ENCODE measurements around the gene ANKFN1. TPM values are rescaled to one million over a fixed set of nuclear protein-coding genes. Genes with fewer than 3 reads are reported as not detected.
A peak's percentile ranks its signal among the peaks of the same experiment; 100 is the strongest.

ANKFN1 gene
- total RNA-seq, 1 experiment from 2014 or later: 0.49 TPM

DNA sequence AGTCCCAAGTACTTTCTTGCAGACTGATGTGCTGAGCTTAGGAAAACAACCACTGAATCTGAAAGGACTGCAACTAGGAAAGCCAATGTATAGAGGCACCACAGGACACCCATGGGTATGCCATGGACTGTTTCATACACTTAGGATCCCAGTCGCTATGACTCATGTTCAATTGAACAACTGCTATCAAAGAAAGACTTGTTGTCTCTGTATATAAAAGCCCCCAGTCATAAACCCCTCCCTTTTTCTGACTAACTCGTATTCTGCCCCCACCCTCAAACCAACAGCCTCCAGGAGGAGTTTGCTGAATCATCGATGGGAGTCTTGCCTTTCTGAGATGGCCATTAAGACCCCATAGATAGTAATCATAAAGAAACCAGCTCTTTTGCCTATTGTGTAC is 205.4 kb downstream of the ANKFN1 start:
- no TSS peak for BruUV-seq (replicated peaks)

GRCh38 chr17:56359518-56359917 is 206.2 kb downstream of the ANKFN1 start:
- Mint-ChIP-seq H3K4me3 (ENCODE audit: unreplicated experiment) (no peak overlapping the region), H3K36me3 (ENCODE audit: insufficient read depth, unreplicated experiment) (no peaks in the 10 kb centered on the region), H3K27me3 (ENCODE audit: insufficient read depth, unreplicated experiment) (no peaks in the 10 kb centered on the region), H3K27ac (ENCODE audit: low read depth, unreplicated experiment) (peak overlapping the region; percentile 79), H3K4me1 (ENCODE audit: insufficient read depth, unreplicated experiment) (peaks cover 14% of the 10 kb centered on the region), H3K9me3 (ENCODE audit: unreplicated experiment) (no peaks in the 10 kb centered on the region)
- ChIA-PET CTCF (interaction anchor here (1.0 kb wide), 1 partner anchor 40 kb away, joined by 3 read pairs; no protein-coding TSS in a partner anchor), POLR2A (no interaction called here)
- TF ChIP-seq CTCF (IDR thresholded peaks at IDR 0.05; ENCODE audit: unreplicated experiment): no peak
- BruUV-seq (replicated peaks): no TSS peak
- intact Hi-C loops (cut with micrococcal nuclease): no loop called here
- peak; percentile 19 for DNase-seq (ENCODE audit: unreplicated experiment)

More for the DNA sequence above, 205.4 kb downstream of the ANKFN1 start:
- intact Hi-C loops (cut with micrococcal nuclease): no loop called here
- CTCF ChIA-PET: interaction anchor here (0.6 to 1.0 kb wide), 2 partner anchors 39 to 480 kb away, joined by 3 read pairs; no protein-coding TSS in a partner anchor
- POLR2A ChIA-PET: interaction anchor here (0.8 kb wide), 1 partner anchor 623 kb away, joined by 3 read pairs; no protein-coding TSS in a partner anchor
- no peaks in the 10 kb centered on the region for H3K9me3 Mint-ChIP-seq (ENCODE audit: unreplicated experiment)
- DNase-seq (ENCODE audit: unreplicated experiment): peak; percentile 20
- no peak for TF ChIP-seq CTCF (IDR thresholded peaks at IDR 0.05; ENCODE audit: unreplicated experiment)
- H3K27ac Mint-ChIP-seq (ENCODE audit: low read depth, unreplicated experiment): peak overlapping the region; percentile 79
- no peaks in the 10 kb centered on the region for H3K27me3 Mint-ChIP-seq (ENCODE audit: insufficient read depth, unreplicated experiment)
- H3K4me3 Mint-ChIP-seq (ENCODE audit: unreplicated experiment): no peak overlapping the region
- H3K36me3 Mint-ChIP-seq (ENCODE audit: insufficient read depth, unreplicated experiment): no peaks in the 10 kb centered on the region
- peaks cover 14% of the 10 kb centered on the region for H3K4me1 Mint-ChIP-seq (ENCODE audit: insufficient read depth, unreplicated experiment)

DNA sequence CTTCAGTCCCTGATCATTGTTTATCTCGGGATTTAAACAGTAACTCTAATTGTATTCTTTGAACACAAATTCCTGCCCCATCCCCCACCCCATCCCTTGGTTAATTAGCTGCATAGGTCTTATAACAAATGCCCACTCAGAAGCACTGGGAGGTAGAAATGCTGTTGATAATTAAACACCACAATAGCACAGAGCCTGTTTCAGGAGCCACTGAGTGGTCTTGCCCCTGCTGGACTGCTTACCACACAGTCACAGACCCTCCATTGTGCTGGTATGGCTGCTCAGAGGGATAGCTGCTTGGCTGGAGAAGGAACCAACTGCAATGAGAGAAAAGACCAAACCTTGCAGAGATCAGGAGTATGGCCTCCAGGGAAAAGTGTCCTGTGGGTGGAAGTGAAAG is 214.1 kb downstream of the ANKFN1 start:
- no peak for TF ChIP-seq CTCF (IDR thresholded peaks at IDR 0.05; ENCODE audit: unreplicated experiment)
- intact Hi-C loops (cut with micrococcal nuclease): no loop called here
- BruUV-seq (replicated peaks): no TSS peak
- no peak for DNase-seq (ENCODE audit: unreplicated experiment)
- no peaks in the 10 kb centered on the region for H3K27me3 Mint-ChIP-seq (ENCODE audit: insufficient read depth, unreplicated experiment)
- ChIA-PET POLR2A (no interaction called here), CTCF (no interaction called here)
- no peaks in the 10 kb centered on the region for H3K4me1 Mint-ChIP-seq (ENCODE audit: insufficient read depth, unreplicated experiment)
- no peak overlapping the region for H3K4me3 Mint-ChIP-seq (ENCODE audit: unreplicated experiment)
- H3K9me3 Mint-ChIP-seq (ENCODE audit: unreplicated experiment): no peaks in the 10 kb centered on the region
- H3K27ac Mint-ChIP-seq (ENCODE audit: low read depth, unreplicated experiment): no peak overlapping the region
- H3K36me3 Mint-ChIP-seq (ENCODE audit: insufficient read depth, unreplicated experiment): no peaks in the 10 kb centered on the region

GRCh38 chr17:56373981-56374833 is 220.9 kb downstream of the ANKFN1 start:
- Mint-ChIP-seq H3K4me3 (ENCODE audit: unreplicated experiment) (no peak overlapping the region), H3K36me3 (ENCODE audit: insufficient read depth, unreplicated experiment) (peaks cover 6% of the 10 kb centered on the region), H3K4me1 (ENCODE audit: insufficient read depth, unreplicated experiment) (no peaks in the 10 kb centered on the region), H3K27me3 (ENCODE audit: insufficient read depth, unreplicated experiment) (no peaks in the 10 kb centered on the region), H3K9me3 (ENCODE audit: unreplicated experiment) (no peaks in the 10 kb centered on the region), H3K27ac (ENCODE audit: low read depth, unreplicated experiment) (no peak overlapping the region)
- ChIA-PET POLR2A (no interaction called here), CTCF (no interaction called here)
- no peak for DNase-seq (ENCODE audit: unreplicated experiment)
- no peak for TF ChIP-seq CTCF (IDR thresholded peaks at IDR 0.05; ENCODE audit: unreplicated experiment)
- no TSS peak for BruUV-seq (replicated peaks)
- intact Hi-C loops (cut with micrococcal nuclease): no loop called here

Measured in MCF 10A (cell line).